K562 (cell line): ENCODE measurements around the gene TEKT2. TPM values are rescaled to one million over a fixed set of nuclear protein-coding genes. Genes with fewer than 3 reads are reported as not detected.
A peak's percentile ranks its signal among the peaks of the same experiment; 100 is the strongest.

ENCODE experiments used
- CCNT2 ChIP-seq: IDR thresholded peaks from 2 replicates; pipeline ENCODE4 v1.6.1; 2011; ENCODE audit warnings: borderline replicate concordance, low read depth, mild to moderate bottlenecking, moderate library complexity, mixed read lengths, low read length; ENCODE audit not compliant: insufficient read length; ENCODE audit errors: extremely low read depth
- CREB1 ChIP-seq, 2 experiments: sonication (generic) in 1 of 2; formaldehyde crosslinking in 1 of 2; IDR thresholded peaks; 2 replicates each; pipeline versions ENCODE4 v1.6.1 to v1.8.0; 2012 to 2022; ENCODE audit warnings: inconsistent platforms in 1 of 2, mild to moderate bottlenecking in 1 of 2, missing genetic modification reagents in 1 of 2, moderate library complexity in 1 of 2
- CTBP1 ChIP-seq: fragments of 450-650 bp; IDR thresholded peaks from 2 replicates; pipeline ENCODE4 v1.6.1; 2016; ENCODE audit warnings: borderline replicate concordance
- EGR1 ChIP-seq: fragments of 450-650 bp; conservative IDR thresholded peaks from 2 replicates; pipeline ENCODE4 v1.6.1; 2017; ENCODE audit warnings: mild to moderate bottlenecking
- ELF1 ChIP-seq: fragments of 200-800 bp; sonication (Bioruptor generic); IDR thresholded peaks from 2 replicates; pipeline ENCODE4 v1.6.1; 2016; ENCODE audit warnings: missing genetic modification characterization, missing compliant biosample characterization
- FOXK1 ChIP-seq: sonication (generic); formaldehyde crosslinking; IDR thresholded peaks from 2 replicates; pipeline ENCODE4 v1.8.0; 2022; ENCODE audit warnings: missing genetic modification reagents, mild to moderate bottlenecking, borderline replicate concordance
- HDAC6 ChIP-seq: IDR thresholded peaks from 2 replicates; pipeline ENCODE4 v1.6.1; 2012; ENCODE audit warnings: low read depth, mild to moderate bottlenecking, control low read depth, inconsistent platforms, low read length, moderate library complexity
- HMGN3 ChIP-seq: IDR thresholded peaks from 2 replicates; pipeline ENCODE4 v1.6.1; 2011; ENCODE audit warnings: borderline replicate concordance, low read depth, mild to moderate bottlenecking, mixed read lengths, low read length; ENCODE audit not compliant: insufficient read length; ENCODE audit errors: extremely low read depth
- IRF2 ChIP-seq: sonication (generic); formaldehyde crosslinking; IDR thresholded peaks from 2 replicates; pipeline ENCODE4 v1.8.1; 2022; ENCODE audit warnings: mild to moderate bottlenecking, missing genetic modification reagents
- KDM5B ChIP-seq: fragments of 200-600 bp; sonication (generic); IDR thresholded peaks from 2 replicates; pipeline ENCODE4 v1.6.1; 2012; ENCODE audit warnings: low read depth, mild to moderate bottlenecking, moderate library complexity, low read length, control low read depth, inconsistent platforms; ENCODE audit not compliant: insufficient replicate concordance
- MCM7 ChIP-seq, 2 experiments: fragments of 450-650 bp; IDR thresholded peaks; 2 replicates each; pipeline ENCODE4 v1.6.1; 2016 to 2018
- MED1 ChIP-seq: sonication (generic); formaldehyde crosslinking; IDR thresholded peaks from 2 replicates; pipeline ENCODE4 v1.8.1; 2023; ENCODE audit warnings: missing genetic modification reagents, borderline replicate concordance
- NONO ChIP-seq, 2 experiments: fragments of 200-400 bp in 1 of 2; fragments of 450-650 bp in 1 of 2; formaldehyde crosslinking in 1 of 2; IDR thresholded peaks; 2 replicates each; pipeline ENCODE4 v1.6.1; 2017; ENCODE audit warnings: low read depth in 2 of 2, mild to moderate bottlenecking in 2 of 2, moderate library complexity in 2 of 2, low read length in 1 of 2
- POLR2A ChIP-seq: fragments of 450-650 bp; conservative IDR thresholded peaks from 2 replicates; pipeline ENCODE4 v1.6.1; 2016
- RBM17 ChIP-seq: fragments of 200-400 bp; formaldehyde crosslinking; IDR thresholded peaks from 2 replicates; pipeline ENCODE4 v1.6.1; 2017; ENCODE audit warnings: low read depth, mild to moderate bottlenecking, low read length, borderline replicate concordance
- RCOR1 ChIP-seq, 2 experiments: IDR thresholded peaks; 2 replicates each; pipeline ENCODE4 v1.6.1; 2012; ENCODE audit warnings: low read depth in 2 of 2, low read length in 2 of 2, borderline replicate concordance in 1 of 2, improper control_type of control experiment in 1 of 2
- SUPT5H ChIP-seq: fragments of 450-650 bp; IDR thresholded peaks from 2 replicates; pipeline ENCODE4 v1.6.1; 2016
- TAF15 ChIP-seq: fragments of 200-400 bp; formaldehyde crosslinking; IDR thresholded peaks from 2 replicates; pipeline ENCODE4 v1.6.1; 2017; ENCODE audit warnings: mild to moderate bottlenecking, low read depth, low read length, moderate library complexity
- ZFP91 ChIP-seq: sonication (generic); formaldehyde crosslinking; IDR thresholded peaks from 2 replicates; pipeline ENCODE4 v1.8.0; 2022; ENCODE audit warnings: mild to moderate bottlenecking, missing genetic modification reagents
- ZNF280B ChIP-seq: fragments of 250-450 bp; sonication (Bioruptor Pico); IDR thresholded peaks from 2 replicates; pipeline ENCODE4 v1.5.1; 2021; ENCODE audit warnings: mild to moderate bottlenecking
- ZNF766 ChIP-seq: fragments of 200-800 bp; sonication (Bioruptor generic); conservative IDR thresholded peaks from 2 replicates; pipeline ENCODE4 v1.6.1; 2016; ENCODE audit warnings: missing genetic modification characterization, missing compliant biosample characterization
- polyA plus RNA-seq, 8 experiments: library from polyadenylated mRNA; depleted of rRNA in 4 of 8; stranded (reverse) in 5 of 8; unstranded in 3 of 8; fragments of >200 nt; fragmentation: Nextera tagmentation in 2 of 8; fragmentation: Illumina TruSeq in 1 of 8; extraction: Ambion mirVana in 2 of 8; extraction: Trizol in 1 of 8; gene quantifications; 2 replicates each; pipeline versions ENCODE4 v1.2.1 to v1.2.3, GENCODE V29; 2011 to 2014; ENCODE audit warnings: inconsistent platforms in 1 of 8, missing spikeins in 1 of 8
- total RNA-seq, 7 experiments: library from RNA; depleted of rRNA in 6 of 7; stranded (reverse); fragments of >200 nt in 6 of 7; fragmentation: Illumina TruSeq in 2 of 7; extraction: Trizol in 2 of 7; gene quantifications; 2 replicates each; pipeline versions ENCODE4 v1.2.1 to v1.2.3, GENCODE V29; 2011 to 2021; ENCODE audit warnings: low replicate concordance in 1 of 7
- TF ChIP-seq, protein P1 (sequence below): fragments of 250-450 bp; sonication (Bioruptor Pico); IDR thresholded peaks from 2 replicates; pipeline ENCODE4 v1.8.0; 2022; ENCODE audit warnings: moderate library complexity, mild to moderate bottlenecking, inconsistent platforms
- TF ChIP-seq, protein P2 (sequence below): fragments of 450-650 bp; formaldehyde crosslinking; conservative IDR thresholded peaks from 2 replicates; pipeline ENCODE4 v1.4.0; 2022; ENCODE audit warnings: mild to moderate bottlenecking, missing genetic modification characterization

TEKT2 gene
- total and polyA plus RNA-seq, 9 of the 15 experiments (the other 6 are each of a cell fraction or from before 2014, with no cell fraction given): 0.06 to 0.94 (median 0.30) TPM; not detected in 1

DNA sequence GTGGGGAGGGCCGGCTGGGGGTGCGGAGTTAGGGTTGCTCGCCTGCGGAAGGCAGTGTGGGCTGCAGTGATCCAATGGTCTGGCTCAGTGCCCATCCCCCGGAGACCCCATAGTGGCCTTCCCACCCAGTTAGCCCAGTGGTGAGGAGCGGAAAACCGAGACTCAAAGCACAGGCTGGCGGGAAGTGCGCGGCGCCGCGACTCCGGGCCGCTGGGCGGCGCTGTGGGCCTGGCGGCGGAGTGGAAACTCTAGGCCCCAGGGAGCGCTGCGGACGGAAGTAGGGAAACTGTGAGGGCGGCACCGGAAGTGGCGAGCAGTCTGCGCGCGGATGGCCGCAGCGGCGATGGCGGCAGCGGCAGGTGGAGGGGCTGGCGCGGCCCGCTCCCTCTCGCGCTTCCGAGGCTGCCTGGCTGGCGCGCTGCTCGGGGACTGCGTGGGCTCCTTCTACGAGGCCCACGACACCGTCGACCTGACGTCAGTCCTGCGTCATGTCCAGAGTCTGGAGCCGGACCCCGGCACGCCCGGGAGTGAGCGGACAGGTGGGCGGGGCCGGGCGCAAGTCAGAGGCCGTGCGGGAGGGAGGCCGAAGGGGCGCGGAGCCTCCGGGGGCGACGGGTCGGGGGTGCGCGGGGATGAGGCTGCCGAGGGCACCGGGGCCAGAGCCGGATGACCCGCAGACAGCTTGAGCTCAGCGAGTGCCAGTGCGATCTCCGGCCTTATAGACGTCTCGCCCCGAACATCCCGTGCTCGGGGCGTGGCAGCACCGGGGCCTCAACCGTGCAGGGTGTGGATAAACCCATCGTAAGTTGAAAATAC, 4.9 kb downstream of the TEKT2 start, which contains the start of gene ADPRS (continued):
- TF ChIP-seq ZFP91 (CRISPR knock-in tag) (no peak), ZNF280B (no peak), HDAC6 (peak; percentile 14; the same call in 1 of the 2 replicates), RCOR1 (IDR thresholded peaks at IDR 0.05; ENCODE audit: borderline replicate concordance in 1 of 2, low read depth in 2 of 2, low read length in 2 of 2) (peak in 1 of 2 experiments; percentile 62; a peak in 1 of 4 replicates), NONO (IDR thresholded peaks at IDR 0.05; ENCODE audit: low read depth in 2 of 2, low read length in 1 of 2) (peak; percentile 85 to 95; a peak in 3 of 4 replicates), CREB1 (IDR thresholded peaks at IDR 0.05) (peak; percentile 96), CREB1 (CRISPR knock-in tag; IDR thresholded peaks at IDR 0.05) (peak; percentile 96), EGR1 (peak; percentile 62), CCNT2 (peak; percentile 97), CTBP1 (peak; percentile 94), IRF2 (no peak), TAF15 (no peak), HMGN3 (peak; percentile 93), MED1 (CRISPR knock-in tag) (no peak), POLR2A (peak; percentile 98), ELF1 (tag) (peak; percentile 97), MCM7 (IDR thresholded peaks at IDR 0.05) (no peak), RBM17 (no peak), KDM5B (peak; percentile 98), FOXK1 (0 out of 2 replicates have a peak, but pooled peaks have one; percentile 19), ZNF766 (0 out of 2 replicates have a peak, but pooled peaks have one; percentile 33), SUPT5H (peak; percentile 99)
- TF ChIP-seq, protein P1, sequence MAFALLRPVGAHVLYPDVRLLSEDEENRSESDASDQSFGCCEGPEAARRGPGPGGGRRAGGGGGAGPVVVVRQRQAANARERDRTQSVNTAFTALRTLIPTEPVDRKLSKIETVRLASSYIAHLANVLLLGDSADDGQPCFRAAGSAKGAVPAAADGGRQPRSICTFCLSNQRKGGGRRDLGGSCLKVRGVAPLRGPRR (CRISPR knock-in tag): 0 out of 2 replicates have a peak, but pooled peaks have one; percentile 9
- TF ChIP-seq, protein P2, sequence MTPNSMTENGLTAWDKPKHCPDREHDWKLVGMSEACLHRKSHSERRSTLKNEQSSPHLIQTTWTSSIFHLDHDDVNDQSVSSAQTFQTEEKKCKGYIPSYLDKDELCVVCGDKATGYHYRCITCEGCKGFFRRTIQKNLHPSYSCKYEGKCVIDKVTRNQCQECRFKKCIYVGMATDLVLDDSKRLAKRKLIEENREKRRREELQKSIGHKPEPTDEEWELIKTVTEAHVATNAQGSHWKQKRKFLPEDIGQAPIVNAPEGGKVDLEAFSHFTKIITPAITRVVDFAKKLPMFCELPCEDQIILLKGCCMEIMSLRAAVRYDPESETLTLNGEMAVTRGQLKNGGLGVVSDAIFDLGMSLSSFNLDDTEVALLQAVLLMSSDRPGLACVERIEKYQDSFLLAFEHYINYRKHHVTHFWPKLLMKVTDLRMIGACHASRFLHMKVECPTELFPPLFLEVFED (CRISPR knock-in tag): no peak
